HG02588 (cell line): ENCODE measurements around the gene PAXX.
A peak's percentile ranks its signal among the peaks of the same experiment; 100 is the strongest.

Experiments used
- ATAC-seq: cut with Tn5 transposase; IDR thresholded peaks from one replicate; pipeline ENCODE4 v1.9.1; 2021; ENCODE audit warnings: mild to moderate bottlenecking, moderate library complexity; ENCODE audit not compliant: unreplicated experiment

The PAXX gene

GRCh38 chr9:137015976-137016375, 23.8 kb downstream of the PAXX start:
- no peak for ATAC-seq

- no peak for ATAC-seq
Observed at GRCh38 chr9:137016436-137016835, 24.2 kb downstream of the PAXX start.

- no peak for ATAC-seq
Observed at GRCh38 chr9:137017071-137017470, 24.8 kb downstream of the PAXX start.

- ATAC-seq = no peak
Observed at GRCh38 chr9:137017791-137018497, 25.7 kb downstream of the PAXX start.

GRCh38 chr9:137018761-137019559, 26.7 kb downstream of the PAXX start:
- ATAC-seq = no peak

GRCh38 chr9:137019891-137020683, 27.9 kb downstream of the PAXX start:
- no peak for ATAC-seq

GRCh38 chr9:137020771-137021567, 28.7 kb downstream of the PAXX start:
- ATAC-seq = no peak

- ATAC-seq = no peak
Observed at GRCh38 chr9:137021568-137021978, 29.4 kb downstream of the PAXX start.

- no peak for ATAC-seq
Observed at GRCh38 chr9:137021979-137022661, 29.9 kb downstream of the PAXX start.

GRCh38 chr9:137022662-137023008, 30.4 kb downstream of the PAXX start:
- ATAC-seq = no peak

GRCh38 chr9:137023157-137023556, 30.9 kb downstream of the PAXX start:
- no peak for ATAC-seq

- ATAC-seq = no peak
Observed at GRCh38 chr9:137023583-137023991, 31.4 kb downstream of the PAXX start.

- no peak for ATAC-seq
Observed at GRCh38 chr9:137025517-137025966, 33.3 kb downstream of the PAXX start.

GRCh38 chr9:137026384-137026783, 34.2 kb downstream of the PAXX start:
- no peak for ATAC-seq

GRCh38 chr9:137026828-137027227, 34.6 kb downstream of the PAXX start:
- ATAC-seq = no peak

- ATAC-seq = no peak
Observed at GRCh38 chr9:137027369-137028262, 35.4 kb downstream of the PAXX start, which contains the start of gene ABCA2. Gene ABCA2, minus strand, starts transcription at chr9:137028237. Its CDS starts 97 bp downstream, at chr9:137028140.

GRCh38 chr9:137028263-137029057, 36.2 kb downstream of the PAXX start:
- peak; percentile 43 for ATAC-seq
